HG03575 (cell line): Measurements from ENCODE around the gene ARPIN.
"Not testable (repeated sequence)": the region's sequence is repeated elsewhere in the genome, so short reads cannot be mapped to it uniquely, and the experiment has no call there.

Source experiments
- ATAC-seq: cut with Tn5 transposase; IDR thresholded peaks from one replicate; pipeline ENCODE4 v1.9.1; 2021; ENCODE audit not compliant: unreplicated experiment, insufficient number of reproducible peaks, low FRiP score; ENCODE audit errors: extremely low read depth

ARPIN gene

GRCh38 chr15:89912674-89913396 lies at the start of gene ARPIN:
Gene ARPIN, minus strand, starts transcription at chr15:89912952. Its CDS starts 117 bp downstream, at chr15:89912835.
- no peak for ATAC-seq

GRCh38 chr15:89958107-89958805 lies 45.5 kb upstream of the ARPIN start:
- no peak for ATAC-seq

GRCh38 chr15:89955449-89955998 lies 42.8 kb upstream of the ARPIN start:
- not testable (repeated sequence) for ATAC-seq

- no peak for ATAC-seq
Measured at GRCh38 chr15:89954541-89954940, 41.8 kb upstream of the ARPIN start.

GRCh38 chr15:89948796-89949195 lies 36.0 kb upstream of the ARPIN start:
- no peak for ATAC-seq

GRCh38 chr15:89947385-89947784 lies 34.6 kb upstream of the ARPIN start:
- ATAC-seq, result no peak

GRCh38 chr15:89946681-89947299 lies 34.0 kb upstream of the ARPIN start:
- ATAC-seq, result no peak

GRCh38 chr15:89943721-89944120 lies 31.0 kb upstream of the ARPIN start:
- not testable (repeated sequence) for ATAC-seq

- ATAC-seq, result no peak
Measured at GRCh38 chr15:89939910-89940309, 27.2 kb upstream of the ARPIN start.

GRCh38 chr15:89939377-89939776 lies 26.6 kb upstream of the ARPIN start:
- ATAC-seq, result not testable (repeated sequence)

- ATAC-seq, result no peak
Measured at GRCh38 chr15:89937365-89938350, 24.9 kb upstream of the ARPIN start.

- ATAC-seq, result no peak
Measured at GRCh38 chr15:89936786-89937265, 24.1 kb upstream of the ARPIN start.

- no peak for ATAC-seq
Measured at GRCh38 chr15:89936051-89936785, 23.5 kb upstream of the ARPIN start.

GRCh38 chr15:89932880-89933279 lies 20.1 kb upstream of the ARPIN start:
- ATAC-seq, result no peak

GRCh38 chr15:89928421-89928820 lies 15.7 kb upstream of the ARPIN start:
- ATAC-seq, result no peak

GRCh38 chr15:89926158-89926557 lies 13.4 kb upstream of the ARPIN start:
- ATAC-seq, result no peak

- no peak for ATAC-seq
Measured at GRCh38 chr15:89917442-89918101, 4.8 kb upstream of the ARPIN start.
